ENCODE results near the gene VAT1L. TPM values are rescaled to one million over a fixed set of nuclear protein-coding genes. Genes with fewer than 3 reads are reported as not detected.

VAT1L gene
- total RNA-seq, 1 experiment from 2014 or later, result 33.8 TPM

DNA sequence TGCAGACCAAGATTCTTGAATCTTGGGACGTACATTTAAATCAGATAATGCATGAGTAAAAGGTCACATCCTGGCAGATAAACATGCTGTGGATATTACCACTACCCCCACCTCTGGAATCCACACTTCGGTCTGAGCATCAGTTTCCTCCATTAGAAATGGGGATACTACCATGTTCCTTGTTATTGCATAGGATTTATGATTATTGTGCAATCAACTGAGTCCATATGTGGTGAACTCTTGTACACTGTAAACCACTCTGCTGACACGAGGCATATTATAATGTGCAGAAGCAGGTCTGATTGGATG is 108.7 kb downstream of the VAT1L start:
- Histone ChIP-seq H3K27ac (ENCODE audit: insufficient read length, low read depth, low read length) (no peak overlapping the region), H2BK20ac (ENCODE audit: low read depth, low read length, poor library complexity, severe bottlenecking) (no peak overlapping the region), H4K20me1 (ENCODE audit: control insufficient read depth, insufficient read depth, insufficient read length) (no peaks in the 10 kb centered on the region), H3K4ac (ENCODE audit: low read depth, low read length) (no peak overlapping the region), H2AK5ac (ENCODE audit: insufficient read length, low read length) (no peak overlapping the region), H3K56ac (ENCODE audit: insufficient read length, low read depth, low read length) (no peak overlapping the region), H2BK120ac (ENCODE audit: low read depth, low read length, poor library complexity, severe bottlenecking) (no peak overlapping the region), H3K23me2 (ENCODE audit: insufficient read length, low read depth, low read length, poor library complexity, severe bottlenecking) (no peaks in the 10 kb centered on the region), H2BK15ac (ENCODE audit: low read depth, low read length) (no peak overlapping the region), H3K27me3 (ENCODE audit: insufficient read depth, low read length) (no peaks in the 10 kb centered on the region), H2AFZ (ENCODE audit: low read length) (no peak overlapping the region), H3K79me1 (ENCODE audit: insufficient read depth, low read depth, low read length, poor library complexity, severe bottlenecking) (no peaks in the 10 kb centered on the region), H4K8ac (replicated peaks; ENCODE audit: insufficient read length, low read depth, low read length) (no peak overlapping the region), H3K14ac (ENCODE audit: insufficient read depth, low read length) (no peak overlapping the region), H3K23ac (ENCODE audit: insufficient read length, low read depth, low read length) (no peak overlapping the region), H3K9ac (ENCODE audit: extremely low read depth, insufficient read length, low read length) (no peak overlapping the region), H3K18ac (ENCODE audit: insufficient read length, low read depth, low read length) (no peak overlapping the region), H4K91ac (ENCODE audit: insufficient read length, low read depth, low read length) (no peak overlapping the region), H3K9me3 (ENCODE audit: control insufficient read depth, low read depth, low read length) (no peaks in the 10 kb centered on the region), H3T11ph (ENCODE audit: low read length) (no peak overlapping the region), H3K79me2 (ENCODE audit: insufficient read depth, low read length) (no peaks in the 10 kb centered on the region), H4K5ac (ENCODE audit: insufficient read length, low read depth, low read length) (no peak overlapping the region), H3K4me2 (ENCODE audit: insufficient read depth, insufficient read length, low read length) (no peak overlapping the region), H2BK5ac (ENCODE audit: insufficient read length, low read length) (no peak overlapping the region), H2BK12ac (ENCODE audit: insufficient read length, low read depth, low read length) (no peak overlapping the region), H3K4me1 (ENCODE audit: insufficient read depth, low read length) (peaks cover 7% of the 10 kb centered on the region; the same call in 1 of the 2 replicates)
- H3K4me1 Mint-ChIP-seq, result peaks cover 11 to 13% of the 10 kb centered on the region in 2 experiments
- TF ChIP-seq CTCF (conservative IDR thresholded peaks at IDR 0.05), result no peak
- no peaks in the 10 kb centered on the region for H3K9me3 Mint-ChIP-seq
- WGBS (ENCODE audit: extremely low coverage, insufficient read length, low lambda C conversion rate), result no CpG with 5 or more reads among the region's 3 CpGs
- no peak overlapping the region for H3K27ac Mint-ChIP-seq
- no peaks in the 10 kb centered on the region; a peak in 2 of 7 replicates for H3K36me3 Mint-ChIP-seq (ENCODE audit: insufficient read depth in 1 of 3, low read depth in 3 of 3)
- DNase-seq, result no peak
- H3K4me3 Mint-ChIP-seq, result no peak overlapping the region
- H3K27me3 Mint-ChIP-seq (ENCODE audit: low read depth), result no peaks in the 10 kb centered on the region

Measured in H9 (cell line).